GM19351 (cell line): Measurements from ENCODE around the gene AZIN2.
"Not testable (repeated sequence)": the region's sequence is repeated elsewhere in the genome, so short reads cannot be mapped to it uniquely, and the experiment has no call there.

Source experiments
- ATAC-seq: cut with Tn5 transposase; IDR thresholded peaks from one replicate; pipeline ENCODE4 v1.9.1; 2021; ENCODE audit warnings: mild to moderate bottlenecking, moderate library complexity; ENCODE audit not compliant: unreplicated experiment

The AZIN2 gene

GRCh38 chr1:33124647-33125046, 43.7 kb downstream of the AZIN2 start:
- ATAC-seq: not testable (repeated sequence)

DNA sequence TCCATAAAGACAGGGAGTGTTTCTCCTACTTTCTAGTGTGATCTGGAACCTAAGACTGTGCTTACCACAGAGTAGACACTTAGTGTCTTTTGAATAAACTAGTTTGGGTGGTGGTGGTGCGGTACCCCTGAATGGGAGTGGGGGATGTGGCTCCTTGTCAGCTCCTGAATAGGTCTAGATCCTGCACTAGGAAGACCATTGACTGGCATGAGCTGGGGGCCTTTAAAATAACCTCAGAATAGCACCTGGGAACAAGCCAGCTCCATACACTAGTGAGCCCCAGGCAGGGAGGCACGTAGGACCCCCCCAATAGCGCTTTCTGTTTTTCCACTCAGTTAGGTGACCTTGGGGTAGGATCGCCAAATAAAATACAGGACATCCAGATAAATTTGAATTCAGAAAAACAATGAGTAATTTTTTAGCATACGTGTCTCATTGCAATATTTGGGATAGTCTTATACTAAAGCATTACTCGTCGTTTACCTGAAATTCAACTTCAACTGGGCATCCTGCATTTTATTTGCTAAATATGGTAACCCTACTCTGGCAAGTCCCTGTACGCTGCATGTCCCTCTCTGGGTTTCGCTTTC, 45.6 kb downstream of the AZIN2 start:
- no peak for ATAC-seq

- ATAC-seq: peak; percentile 90
Measured at GRCh38 chr1:33127001-33127823, 46.3 kb downstream of the AZIN2 start.

- no peak for ATAC-seq
Measured at GRCh38 chr1:33128781-33129180, 47.8 kb downstream of the AZIN2 start.

GRCh38 chr1:33130297-33130696, 49.3 kb downstream of the AZIN2 start:
- ATAC-seq: no peak

DNA sequence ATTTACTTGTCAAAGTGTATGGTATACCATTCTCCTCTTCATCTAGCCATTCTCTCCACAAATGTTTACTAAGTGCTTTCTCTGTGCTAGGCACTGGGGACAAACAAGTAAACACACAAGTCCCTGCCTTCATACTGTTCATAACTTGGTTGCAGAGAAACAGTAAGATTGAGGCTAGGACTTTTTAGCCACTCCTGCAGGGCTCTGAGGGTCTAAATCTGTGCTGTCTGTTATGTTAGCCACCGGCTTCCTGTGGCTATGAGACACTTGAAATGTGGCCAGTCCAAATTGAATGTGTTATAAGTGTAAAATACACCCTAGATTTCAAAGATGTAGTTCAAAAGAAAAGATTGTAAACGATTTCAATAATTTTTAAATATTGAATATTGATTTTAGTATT, 50.2 kb downstream of the AZIN2 start:
- ATAC-seq: no peak

- no peak for ATAC-seq
Measured at GRCh38 chr1:33132549-33132948, 51.6 kb downstream of the AZIN2 start.

GRCh38 chr1:33133478-33134105, 52.6 kb downstream of the AZIN2 start:
- ATAC-seq: no peak

DNA sequence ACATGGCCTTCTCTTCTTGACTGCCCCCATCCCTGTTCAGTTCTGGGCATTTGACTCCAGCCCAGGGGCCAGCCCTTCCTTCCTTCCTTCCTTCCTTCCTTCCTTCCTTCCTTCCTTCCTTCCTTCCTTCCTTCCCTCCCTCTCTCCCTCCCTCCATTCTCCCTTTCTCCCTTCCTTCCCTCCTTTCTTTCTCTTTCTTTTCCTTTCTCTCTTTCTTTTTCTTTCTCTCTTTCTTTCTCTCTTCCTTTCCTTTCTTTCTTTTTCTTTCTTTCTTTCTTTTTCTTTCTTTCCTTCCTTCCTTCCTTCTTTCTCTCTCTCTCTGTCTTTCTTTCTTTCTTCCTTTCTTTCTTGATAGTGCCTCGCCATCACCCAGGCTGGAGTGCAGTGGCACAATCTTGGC, 55.1 kb downstream of the AZIN2 start:
- ATAC-seq: not testable (repeated sequence)

- no peak for ATAC-seq
Measured at GRCh38 chr1:33137800-33138199, 56.8 kb downstream of the AZIN2 start.

DNA sequence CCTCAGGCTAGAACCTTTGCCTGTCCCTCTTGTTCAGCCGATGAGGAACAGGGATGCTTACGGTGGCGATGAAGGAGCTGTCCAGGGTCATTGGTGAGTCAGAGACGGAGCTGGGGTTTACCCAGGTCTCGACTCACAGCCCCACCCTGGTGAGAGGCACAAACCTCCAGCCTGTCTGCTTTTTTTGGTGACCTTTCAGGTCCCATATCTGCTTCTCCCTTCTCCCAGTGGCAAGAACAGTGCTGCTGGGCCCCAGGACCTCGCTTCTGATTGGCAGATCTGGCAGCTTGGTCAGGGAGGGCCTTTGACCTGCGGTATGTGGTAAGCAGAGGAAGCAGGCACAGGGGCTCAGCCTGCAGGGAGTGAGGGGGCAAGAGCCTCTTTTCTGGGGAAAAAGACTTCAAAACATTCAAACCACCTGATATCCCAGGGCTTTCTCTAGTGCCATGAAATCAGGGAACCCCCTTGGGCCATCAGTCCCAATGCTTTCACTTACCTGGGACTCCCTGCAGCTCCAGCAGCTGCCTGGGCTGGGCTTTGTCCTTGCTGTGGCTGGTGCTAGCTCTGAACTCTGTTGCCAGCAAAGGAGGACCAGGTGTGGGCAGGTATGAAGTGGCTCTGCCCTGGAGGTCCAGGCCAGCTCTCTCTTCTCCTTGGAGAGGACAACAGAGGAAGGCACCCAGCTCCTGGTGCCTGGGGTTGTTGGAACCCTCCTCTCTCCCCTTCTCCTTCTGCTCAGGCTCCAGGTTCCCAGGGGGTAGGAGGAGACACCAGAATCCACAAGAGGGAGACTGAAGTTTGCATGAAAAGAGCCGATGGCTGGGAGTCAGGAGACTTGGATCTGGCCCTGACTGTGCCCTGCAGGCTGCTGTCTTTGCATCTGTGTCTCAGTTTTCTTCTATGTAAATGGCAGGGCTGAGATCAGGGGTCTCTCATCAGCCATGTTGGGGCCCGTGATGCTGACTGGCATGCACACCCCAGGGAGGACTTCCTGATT, 59.5 kb downstream of the AZIN2 start:
- ATAC-seq: no peak

GRCh38 chr1:33141216-33141615, 60.3 kb downstream of the AZIN2 start:
- ATAC-seq: no peak

DNA sequence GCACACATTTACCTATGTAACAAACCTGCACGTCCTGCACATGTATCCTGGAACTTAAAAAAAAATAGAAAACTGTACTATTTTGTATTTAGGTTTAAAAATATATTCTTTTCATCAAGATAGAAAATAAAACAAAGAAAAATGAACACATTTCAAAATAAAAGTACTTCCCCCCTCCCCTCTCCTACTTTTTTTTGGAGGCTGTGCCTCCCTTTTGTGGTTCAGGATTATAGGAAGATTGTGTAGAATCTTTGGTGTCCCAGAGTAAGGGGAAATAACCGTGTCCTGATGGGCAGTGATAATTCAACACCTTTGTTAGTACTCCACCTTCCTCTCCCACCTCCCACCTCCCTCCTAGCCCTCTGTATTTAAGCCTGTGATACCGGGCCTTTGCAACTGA, 60.8 kb downstream of the AZIN2 start:
- ATAC-seq: no peak

- ATAC-seq: no peak
Measured at GRCh38 chr1:33142483-33143064, 61.6 kb downstream of the AZIN2 start.

- ATAC-seq: no peak
Measured at GRCh38 chr1:33143176-33143575, 62.2 kb downstream of the AZIN2 start.

GRCh38 chr1:33143698-33144097, 62.7 kb downstream of the AZIN2 start:
- ATAC-seq: no peak

GRCh38 chr1:33146003-33146402, 65.0 kb downstream of the AZIN2 start:
- ATAC-seq: no peak

GRCh38 chr1:33147275-33147996, 66.5 kb downstream of the AZIN2 start:
- no peak for ATAC-seq

GRCh38 chr1:33147997-33148314, 67.0 kb downstream of the AZIN2 start:
- no peak for ATAC-seq

DNA sequence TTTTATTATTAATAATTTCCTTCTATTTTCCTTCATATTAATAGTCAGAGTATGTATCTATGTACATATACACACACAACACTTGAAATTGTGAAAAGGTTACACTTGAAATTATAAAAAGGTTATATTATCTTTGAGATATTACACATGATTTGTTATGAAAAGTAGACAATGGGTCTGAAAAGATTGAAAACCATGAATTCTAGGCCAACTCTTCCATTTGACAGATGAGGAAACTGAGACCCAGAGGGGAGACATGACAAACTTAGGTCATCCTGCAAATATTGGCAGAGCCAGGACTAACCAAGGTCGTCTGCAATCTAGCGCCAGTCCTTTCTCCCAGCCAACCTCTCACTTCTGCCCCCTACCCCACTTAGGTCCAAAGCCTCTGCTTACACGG, 67.7 kb downstream of the AZIN2 start:
- no peak for ATAC-seq
